ENCODE measurements around the gene XBP1.

DNA sequence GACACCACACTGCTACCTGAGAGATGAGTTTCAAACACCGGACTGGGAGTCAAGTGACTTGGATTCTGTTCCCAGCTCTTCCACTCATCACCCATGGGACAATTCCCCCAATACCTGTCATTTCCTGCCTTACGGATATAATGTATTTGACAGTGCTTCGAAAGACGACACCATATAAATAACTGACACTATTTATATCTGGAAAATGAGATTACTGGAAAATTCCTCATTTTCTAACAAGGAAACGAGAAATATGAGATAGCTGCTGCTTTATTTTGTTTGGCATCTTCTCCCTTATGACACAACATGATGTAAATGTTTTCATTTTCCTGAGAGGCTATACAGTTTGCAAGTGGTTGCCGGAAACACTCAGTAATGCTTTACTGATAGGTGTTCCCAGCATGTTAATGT, 49.9 kb downstream of the XBP1 start:
- no peak for TF ChIP-seq EZH2 (IDR thresholded peaks at IDR 0.05)
- no peak for TF ChIP-seq POLR2AphosphoS5 (IDR thresholded peaks at IDR 0.05; ENCODE audit: borderline replicate concordance, low read depth, low read length)
- no peak for TF ChIP-seq FOXP2 (optimal IDR thresholded peaks at IDR 0.05; ENCODE audit: control extremely low read depth, extremely low read length, insufficient read depth)
